GM19043 (cell line): Measurements from ENCODE around the gene MDC1.

ENCODE experiments used
- ATAC-seq: cut with Tn5 transposase; IDR thresholded peaks from one replicate; pipeline ENCODE4 v1.9.1; 2021; ENCODE audit warnings: low read depth; ENCODE audit not compliant: unreplicated experiment

Gene MDC1

DNA sequence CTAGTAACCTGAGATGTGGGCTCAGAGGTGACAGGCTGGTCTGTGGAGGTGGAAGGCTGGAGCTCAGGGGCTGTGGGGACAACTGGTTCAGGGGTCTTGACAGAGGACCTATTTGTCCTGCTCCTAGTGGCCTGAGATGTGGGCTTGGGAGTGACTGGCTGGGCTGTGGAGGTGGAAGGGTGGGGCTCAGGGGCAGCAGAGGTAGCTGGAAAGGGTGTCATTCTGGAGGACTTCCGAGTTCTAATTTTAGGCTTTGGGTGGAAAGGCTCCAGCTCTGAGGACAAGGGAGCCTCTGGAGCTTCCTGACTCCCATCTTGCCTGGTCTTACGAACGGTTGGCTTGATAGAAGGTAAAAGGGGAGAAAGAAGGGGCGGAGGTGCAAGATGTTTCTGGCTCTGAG is 11.5 kb downstream of the MDC1 start:
- no peak for ATAC-seq

DNA sequence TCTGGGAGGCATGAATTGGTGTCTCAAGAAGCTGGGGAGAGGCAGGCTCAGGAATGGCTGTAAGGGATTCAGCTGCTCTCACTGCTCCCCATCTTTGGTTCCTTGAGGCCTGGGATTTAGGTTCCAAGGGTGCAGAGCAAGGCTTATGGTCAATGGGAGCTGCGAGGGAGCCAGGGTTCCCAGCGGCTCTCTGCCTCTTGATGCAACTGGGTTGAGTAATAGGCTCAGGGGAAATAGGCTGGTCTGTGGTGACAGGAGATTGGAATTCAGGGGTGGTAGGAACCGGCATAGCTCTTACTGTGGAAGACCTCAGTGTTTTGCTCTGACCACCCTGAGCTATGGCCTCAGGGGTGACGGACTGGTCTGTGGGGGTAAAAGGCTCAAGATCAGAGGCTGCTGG is 13.3 kb downstream of the MDC1 start:
- ATAC-seq: no peak

DNA sequence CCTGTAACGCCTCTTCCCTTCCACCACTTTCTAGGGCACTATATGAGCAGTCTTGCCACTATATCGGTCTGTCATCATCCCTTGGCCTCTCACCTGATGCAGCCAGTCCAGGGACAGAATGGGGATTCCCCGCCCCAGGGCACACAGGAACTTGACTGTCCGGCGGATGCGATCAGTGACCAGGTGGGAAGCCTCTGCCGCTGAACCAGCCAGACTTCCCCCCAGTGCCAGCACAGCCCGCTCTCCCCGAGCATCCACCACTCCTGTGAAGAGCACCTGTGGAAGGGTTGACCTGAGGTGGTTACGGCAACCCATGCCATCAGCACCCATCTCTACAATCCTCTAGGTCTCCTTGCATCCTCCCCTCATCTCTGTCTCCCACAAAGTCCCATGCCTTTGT is 14.1 kb downstream of the MDC1 start:
- no peak for ATAC-seq

DNA sequence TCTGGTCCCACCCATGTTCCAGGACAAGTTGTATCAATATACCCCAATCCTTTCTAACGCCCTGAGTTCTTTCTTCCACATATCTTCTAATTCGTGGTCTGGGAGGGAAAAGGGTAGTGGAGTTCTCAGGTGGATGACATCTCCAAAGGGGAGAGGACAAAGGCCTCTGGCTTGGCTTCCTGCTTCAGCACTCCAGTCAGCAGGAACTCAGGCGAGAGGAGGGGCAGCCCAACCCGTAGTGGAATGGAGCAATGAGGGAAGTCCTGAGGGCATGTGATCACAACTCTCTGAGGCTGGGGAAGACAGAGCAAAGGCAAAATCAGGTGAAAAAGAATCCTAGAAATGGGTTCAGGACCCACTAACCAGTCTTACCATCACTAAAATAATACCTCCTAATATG is 16.7 kb downstream of the MDC1 start:
- no peak for ATAC-seq

DNA sequence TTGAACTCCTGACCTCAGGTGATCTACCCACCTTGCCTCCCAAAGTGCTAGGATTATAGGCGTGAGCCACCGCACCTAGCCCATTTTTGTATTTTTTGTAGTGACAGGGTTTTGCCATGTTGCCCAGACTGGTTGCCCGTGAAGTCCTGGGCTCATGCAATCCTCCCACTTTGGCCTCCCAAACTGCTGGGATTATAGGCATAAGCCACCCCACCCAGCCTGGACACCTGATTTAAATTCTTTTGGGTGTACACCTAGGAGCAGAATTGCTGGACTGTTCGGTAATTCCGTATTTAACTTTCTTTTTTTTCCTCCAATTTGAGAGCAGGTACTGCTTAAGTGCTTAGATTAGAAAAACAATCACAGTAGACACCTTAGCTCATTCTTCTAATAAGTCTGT is 20.6 kb downstream of the MDC1 start:
- ATAC-seq: no peak

DNA sequence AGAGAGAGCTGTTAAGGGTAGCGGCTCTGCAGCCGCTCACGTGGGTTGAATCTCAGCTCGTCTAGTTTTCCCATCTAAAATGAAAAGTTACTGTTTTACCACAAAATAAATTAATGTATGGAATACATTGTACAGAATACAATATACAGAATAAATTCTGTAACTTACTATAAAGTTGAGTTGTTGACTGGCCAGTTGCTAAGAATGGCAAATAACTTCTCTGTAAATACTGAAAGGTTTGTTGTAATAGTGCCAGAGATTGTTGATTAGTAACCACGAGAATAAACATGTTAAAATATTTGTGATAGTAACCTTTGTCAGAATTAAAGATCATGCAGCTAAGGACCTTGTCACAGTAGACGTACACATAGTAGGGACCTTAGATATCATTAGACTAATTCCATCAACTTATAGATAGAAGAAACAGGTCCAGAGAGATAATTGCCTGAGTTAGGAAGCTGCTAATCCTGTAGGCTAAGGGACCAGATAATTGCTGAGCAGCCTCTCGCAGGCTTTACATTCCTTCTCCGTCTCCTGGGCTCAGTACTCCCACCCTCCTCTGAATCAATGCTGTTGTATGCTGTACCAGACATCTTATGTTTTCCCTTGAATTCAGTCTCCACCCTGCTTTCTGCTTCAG is 25.8 kb downstream of the MDC1 start:
- no peak for ATAC-seq

DNA sequence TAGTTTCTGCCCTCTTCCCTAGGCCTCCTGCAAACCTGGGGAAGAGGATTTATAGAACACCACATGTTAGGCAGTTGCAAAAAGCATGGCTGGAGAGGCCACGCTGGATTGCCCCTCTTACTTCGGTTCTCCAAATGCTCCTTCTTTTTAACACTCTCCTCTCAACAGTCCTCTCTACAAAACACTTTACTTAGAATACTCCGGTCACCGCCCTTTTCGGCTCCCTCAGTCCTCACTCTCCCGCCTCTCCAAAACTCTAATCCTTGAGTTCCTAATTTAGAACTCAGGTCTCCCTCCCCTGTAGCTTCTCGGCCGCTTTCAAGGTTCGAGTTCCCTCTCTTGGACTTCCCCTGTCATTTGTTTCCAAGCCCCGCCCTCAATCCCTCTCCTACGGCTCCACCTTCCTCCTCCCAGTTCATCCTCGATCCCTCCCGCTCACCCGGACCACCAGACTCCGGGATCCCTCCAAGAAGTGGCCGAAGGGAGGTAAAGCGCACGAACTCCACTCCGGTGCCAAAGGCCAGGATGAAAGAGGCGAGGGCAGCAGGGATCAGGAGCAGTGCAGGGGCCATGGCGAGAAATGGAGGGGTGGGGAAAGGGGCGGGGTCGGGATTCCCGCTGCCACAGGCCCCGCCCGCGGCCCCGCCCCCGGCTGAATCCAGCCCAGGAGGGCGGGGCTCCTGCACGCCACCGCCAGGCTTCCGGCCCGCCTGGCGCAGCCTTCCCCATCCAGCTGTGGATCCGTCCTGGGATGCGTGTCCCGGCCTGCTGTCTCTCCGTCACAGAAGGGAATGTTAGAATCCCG is 26.5 kb downstream of the MDC1 start, which contains the start of gene NRM:
Gene NRM, minus strand, starts transcription at position 582 of the 805 bp plus-strand sequence. Its CDS starts 10 bp downstream, at position 572.
- no peak for ATAC-seq

DNA sequence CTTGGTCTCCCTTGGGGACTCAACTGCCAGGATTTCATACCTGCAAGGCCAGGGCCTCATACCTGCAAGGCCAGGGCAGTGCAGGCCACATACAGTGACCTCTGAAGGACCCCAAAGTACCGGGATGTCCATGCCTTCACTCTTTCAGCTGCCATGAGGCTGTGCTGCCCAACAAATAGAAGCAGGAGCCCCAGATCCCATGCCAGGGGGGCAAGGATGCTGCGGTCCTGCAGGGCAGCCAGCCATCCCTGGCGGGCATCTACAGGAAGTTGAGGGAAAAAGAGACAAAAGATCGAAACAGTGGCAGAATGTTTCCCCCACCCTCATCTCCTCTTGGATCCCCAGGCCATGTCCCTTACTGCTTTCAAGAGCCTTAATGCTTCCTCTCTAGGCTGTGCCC is 27.1 kb downstream of the MDC1 start:
- ATAC-seq: no peak

DNA sequence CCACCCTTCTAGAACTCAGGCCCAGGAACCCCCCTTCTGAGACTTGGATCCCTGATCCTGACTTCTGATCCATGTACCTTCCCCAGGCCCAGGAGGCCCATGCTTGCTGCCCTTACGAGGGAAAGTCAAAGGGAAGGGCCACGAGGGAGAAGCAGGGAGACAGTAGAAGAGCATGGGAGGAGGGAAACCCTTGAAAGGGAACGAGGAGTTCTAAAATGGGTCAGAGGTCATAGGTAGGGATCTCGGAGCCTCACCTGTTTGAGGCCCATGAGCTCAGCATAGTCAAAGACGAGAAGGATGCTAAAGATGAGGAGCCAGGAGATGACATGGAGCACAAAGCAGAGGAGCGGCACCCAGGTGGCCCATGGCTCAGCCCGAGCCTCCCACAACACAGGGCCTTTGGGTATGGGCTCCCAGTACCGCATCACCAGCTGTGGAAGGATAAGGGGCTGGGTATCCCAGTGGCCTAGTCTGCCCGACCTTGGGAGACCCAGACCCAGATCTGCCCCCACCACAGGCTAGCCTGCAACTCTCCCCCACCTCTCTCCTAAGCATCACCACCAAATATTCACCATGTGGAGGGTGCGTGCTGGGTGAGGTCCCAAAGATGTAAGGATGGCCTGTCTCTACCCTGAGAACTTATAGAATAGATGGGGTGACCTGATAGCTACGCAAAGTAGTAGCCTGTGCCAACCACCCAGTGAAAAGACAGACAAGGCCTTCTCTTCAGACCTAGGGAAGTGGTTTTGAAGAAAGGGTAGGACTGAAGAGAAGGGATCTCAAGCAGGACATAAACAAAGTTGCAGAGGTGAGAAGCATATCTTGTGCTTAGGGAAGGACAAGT is 27.8 kb downstream of the MDC1 start:
- no peak for ATAC-seq

DNA sequence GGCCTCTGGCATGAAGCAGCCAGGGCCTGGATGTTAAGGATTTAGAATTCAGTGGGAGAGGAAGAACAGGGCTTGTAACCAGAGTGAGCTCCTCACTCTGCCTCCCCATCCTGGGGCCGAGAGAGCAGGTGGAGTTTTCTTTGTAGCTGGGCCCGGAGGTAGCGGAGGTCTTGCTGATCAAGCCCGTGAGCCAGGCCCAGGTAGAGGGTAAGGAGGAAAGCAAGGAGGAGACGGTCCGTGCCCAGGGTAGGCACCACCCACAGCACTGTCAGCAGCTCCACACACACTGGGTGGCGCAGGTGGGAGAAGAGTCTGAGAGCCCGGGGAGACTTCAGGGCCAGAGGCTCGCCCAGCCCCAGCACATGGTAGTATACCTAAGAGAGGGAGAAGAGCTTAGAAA is 28.5 kb downstream of the MDC1 start:
- no peak for ATAC-seq

DNA sequence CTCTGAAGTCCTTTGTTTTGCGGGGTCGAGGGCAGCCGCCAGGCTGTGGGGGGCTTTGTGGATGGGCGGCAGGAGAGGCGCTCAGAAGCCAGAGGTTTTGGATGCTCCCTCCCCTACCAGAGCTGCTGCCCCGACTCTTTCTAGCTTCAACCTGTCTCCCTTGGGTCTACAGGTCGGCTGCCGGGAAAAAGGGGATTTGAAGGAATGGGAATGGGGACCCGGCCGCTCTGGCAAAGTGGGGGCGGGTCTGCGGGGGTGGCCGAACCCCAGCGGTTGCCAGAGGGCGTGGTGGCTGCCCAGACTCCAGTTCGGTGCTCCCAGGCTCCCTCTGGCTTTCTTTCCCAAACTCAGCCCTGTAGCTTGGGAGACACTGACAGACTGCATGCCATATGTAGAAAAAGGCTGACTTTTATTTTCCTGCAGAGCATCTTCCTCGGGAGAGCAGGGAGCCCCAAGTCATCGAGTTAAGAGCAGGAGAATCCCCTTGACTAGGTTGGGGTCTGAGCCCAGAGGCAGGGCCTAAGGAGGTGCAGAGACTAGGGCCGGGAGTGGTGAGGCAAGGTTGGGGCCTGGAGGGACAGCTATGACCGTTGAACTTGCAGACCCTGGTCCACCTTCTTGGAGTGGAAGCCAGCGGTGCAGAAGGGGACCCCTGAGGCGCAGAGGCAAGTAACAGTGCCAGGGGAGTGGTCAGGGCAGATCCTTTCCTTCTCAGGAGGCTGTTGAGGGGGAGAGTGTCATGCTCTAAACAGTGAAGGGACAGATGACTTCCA is 29.2 kb downstream of the MDC1 start:
- ATAC-seq: no peak

DNA sequence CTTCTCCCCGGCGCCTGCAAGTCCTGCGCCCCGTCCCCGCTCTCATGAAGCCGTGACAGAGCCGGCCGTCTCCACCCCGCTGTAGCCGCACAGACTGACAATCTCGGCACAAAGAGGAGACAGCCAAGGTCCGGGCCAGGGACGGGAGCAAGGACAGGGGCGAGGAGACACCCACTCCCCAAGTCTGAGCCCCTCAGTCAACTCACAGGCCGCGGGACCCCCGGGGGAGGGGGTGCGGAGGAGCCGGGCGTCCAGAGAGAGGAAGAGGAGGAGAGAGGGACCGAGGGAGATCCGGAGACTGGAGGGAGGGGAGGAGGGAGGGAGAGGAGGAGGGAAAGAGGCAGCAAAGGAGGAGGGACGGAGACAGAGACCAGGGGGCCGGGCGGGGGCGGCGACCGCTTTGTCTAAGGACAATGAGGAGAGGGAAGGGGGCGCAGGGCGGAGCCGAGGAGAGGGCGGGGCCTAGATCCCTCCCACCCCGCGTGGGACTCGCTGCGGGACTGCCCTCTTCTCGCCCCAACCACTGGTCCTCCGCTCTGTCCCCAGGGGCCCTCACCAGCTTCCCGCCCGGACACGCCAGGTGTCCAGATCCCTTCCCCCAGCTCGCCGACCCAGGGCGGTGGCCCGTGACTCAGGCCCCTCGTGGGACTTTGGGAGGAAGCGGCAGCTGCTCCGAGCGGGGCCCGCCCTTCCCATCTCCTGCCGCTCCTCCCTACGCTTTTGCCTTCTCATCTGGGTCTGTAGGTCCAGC is 30.0 kb downstream of the MDC1 start:
- peak; percentile 48 for ATAC-seq

DNA sequence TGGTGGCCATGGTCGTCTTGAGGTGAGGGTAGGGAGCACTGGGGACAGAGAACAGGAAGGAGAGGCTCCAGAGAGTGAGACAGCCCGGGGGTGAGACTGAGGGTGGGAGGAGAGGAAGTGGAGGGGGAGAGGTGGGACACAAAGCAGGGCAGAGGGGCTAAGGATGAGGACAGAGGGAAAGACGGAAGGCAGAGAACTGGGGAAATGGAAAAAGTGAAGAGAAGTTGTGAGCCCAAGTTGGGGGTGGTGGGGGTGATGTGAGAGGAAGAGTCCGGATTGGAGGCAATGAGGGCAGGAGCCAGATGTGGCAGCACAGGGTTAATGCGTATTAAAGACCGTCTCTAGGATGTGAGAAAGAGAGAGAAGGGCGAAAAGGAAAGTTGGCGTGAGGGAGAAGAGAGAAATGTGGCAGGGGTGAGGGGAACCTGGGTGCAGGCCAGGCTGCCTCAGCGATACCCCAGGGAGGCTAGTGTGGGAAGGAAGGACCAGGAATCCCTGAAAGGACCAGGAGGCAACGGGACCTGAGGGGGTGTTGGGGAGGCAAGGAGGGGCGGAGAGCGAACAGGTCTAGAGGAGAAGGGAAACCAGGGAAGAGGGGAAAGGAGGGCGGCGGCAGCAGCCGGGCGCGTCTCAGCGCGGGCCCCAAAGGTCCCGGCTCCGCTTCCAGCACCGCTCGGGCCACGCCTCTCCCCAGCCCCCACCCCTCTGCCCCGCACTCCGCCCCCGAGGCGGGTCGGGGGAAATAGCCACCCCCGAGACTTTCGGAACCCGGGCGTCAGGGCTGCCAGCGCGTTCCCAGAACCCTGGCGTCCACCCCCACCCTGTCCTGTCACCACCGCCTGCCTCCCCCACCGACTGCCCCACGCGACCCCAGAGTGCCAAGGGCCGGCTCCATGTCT is 30.8 kb downstream of the MDC1 start, which contains the start of gene PPP1R18:
Gene PPP1R18, minus strand, starts transcription at position 637 of the 899 bp plus-strand sequence. Its CDS starts 627 bp downstream, at position 10.
- ATAC-seq: no peak

DNA sequence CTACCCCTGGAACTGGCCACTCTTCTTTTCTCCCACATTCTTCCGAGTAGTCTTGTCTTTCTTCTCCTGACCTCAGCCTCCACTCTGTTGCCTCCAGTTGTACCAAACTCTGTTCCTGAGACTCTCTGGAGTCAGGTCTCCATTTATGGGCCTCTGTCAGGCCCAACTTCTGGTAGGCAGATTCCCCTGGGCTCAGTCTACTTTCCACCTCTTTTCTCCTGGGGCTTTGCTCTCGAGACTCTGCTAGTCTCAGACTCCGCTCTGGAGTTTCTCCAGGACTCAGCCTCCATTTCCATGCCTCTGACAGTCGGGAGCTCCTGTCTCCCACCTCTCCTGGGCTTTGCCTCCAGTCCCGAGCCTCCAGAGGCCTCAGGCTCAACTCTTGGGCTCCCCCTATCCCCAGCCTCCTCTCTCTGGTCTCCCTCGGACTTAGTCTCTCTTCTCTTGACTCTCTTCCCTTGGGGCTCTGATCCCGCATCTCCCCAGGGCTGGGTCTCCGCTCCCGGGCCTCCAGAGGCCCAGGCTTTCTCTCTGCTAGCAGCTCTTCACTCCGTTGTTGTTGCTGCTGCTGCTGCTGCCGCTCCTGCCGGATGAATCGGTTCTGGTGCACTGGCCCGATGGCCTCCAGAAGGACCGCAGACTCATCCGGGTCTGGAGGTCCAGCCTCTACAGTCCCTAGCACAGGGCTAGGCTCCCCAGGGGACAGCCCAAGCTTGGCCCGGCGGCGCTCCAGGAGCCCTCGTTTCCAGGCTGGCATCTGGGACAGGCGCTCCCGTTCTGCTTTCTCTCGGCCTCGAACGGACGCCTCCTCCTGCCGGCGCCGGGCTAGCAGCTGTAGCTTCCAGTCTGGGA is 31.7 kb downstream of the MDC1 start:
- ATAC-seq: no peak

DNA sequence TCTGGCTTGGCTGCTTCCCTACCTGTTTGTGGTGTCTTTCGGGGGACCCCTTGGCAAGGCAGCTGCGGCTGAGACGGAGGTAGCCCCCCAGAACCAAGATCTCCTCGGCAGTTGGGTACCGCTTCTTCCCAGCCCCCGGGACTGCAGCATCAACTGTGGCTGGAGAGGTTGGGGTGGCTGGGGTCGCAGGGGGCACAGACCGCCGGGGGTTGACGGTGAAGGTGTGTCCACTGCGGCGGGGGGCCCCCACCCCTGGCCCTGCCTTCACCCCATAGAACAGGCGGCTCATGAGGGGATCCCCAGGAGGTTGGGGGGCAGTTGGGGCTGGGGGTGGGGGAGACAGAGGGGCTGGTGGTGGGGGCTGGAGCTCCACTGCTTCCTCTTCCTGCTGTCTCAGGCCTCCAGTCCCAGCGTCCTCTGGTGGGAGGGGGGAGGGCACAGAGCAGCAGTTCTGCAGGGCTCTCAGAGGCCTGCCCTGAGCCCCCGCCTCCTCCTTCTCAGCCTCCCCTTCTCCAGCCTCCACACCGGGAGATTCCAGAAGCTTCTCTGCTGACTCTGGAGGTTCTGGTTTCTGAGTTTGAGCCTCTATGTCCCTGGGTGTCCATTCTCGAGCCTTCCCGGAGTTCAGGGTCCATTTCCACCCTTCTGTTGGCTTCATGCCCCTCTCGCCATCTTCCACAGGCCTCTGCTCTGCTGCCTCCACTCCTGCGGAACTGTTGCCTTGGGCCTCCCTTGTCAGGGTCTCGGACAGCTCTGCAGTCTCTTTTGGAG is 32.5 kb downstream of the MDC1 start:
- ATAC-seq: no peak

DNA sequence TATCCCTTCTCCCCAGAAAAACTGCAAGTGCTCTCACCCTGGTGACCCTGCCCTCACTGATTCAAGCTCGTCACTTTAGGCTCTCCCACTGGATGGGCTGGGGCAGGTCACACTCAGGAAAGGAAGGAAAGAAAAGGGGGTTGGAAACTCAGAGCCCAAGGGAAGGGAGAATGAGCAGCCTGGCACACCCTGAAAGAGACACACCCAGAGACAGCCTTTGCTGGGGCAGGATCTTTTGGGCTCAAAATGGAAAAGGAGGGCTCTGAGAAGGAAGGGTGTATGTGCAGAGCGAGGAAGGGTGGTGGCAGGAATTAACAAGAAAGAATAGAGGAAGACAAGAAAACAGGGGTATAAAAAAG is 33.1 kb downstream of the MDC1 start:
- ATAC-seq: no peak
